Ishikawa (cell line): ENCODE results near the gene ATP10A.

Experiments
- EP300 ChIP-seq: IDR thresholded peaks from 2 replicates; pipeline ENCODE4 v1.6.1; 2012; ENCODE audit warnings: borderline replicate concordance
- TCF12 ChIP-seq: IDR thresholded peaks from 2 replicates; pipeline ENCODE4 v1.6.1; 2012; ENCODE audit warnings: low read depth
- YY1 ChIP-seq: IDR thresholded peaks from 2 replicates; pipeline ENCODE4 v1.6.1; 2012; ENCODE audit warnings: low read depth
- TF ChIP-seq, protein P1 (sequence below): IDR thresholded peaks from 2 replicates; pipeline ENCODE4 v1.6.1; 2012

DNA sequence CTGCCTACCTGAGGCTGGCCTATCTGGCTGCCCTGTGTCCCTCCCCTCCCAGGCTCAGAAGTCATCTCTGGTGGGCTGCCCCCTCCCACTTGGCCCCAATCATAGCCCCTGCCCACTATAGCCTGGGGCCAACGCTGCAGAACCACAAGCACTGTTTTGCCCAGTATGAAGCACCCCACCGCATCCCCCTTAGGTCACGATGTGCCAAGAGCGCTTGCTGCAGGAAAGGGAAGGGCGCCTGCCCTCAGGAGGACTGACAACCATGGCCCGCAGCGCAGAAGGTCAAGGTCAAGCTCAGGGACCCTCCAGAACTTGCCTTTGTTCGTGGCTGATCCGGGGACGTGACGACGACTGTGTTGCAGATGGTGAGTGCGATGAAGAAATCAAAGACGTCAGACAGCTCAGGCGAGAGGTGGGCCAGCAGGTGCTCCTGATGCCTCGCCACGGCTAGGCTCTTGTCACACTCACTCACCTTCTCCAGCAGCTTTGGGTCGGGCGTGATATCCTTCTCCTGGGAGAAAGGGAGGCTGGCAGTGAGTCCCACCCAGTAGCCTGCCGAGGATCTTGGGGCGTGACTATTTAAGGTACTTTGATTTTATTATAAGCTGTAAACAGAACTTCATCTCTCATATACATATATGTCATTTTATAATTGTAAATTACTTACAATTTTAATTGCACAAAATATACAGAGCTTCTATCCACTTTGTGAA is 146.6 kb downstream of the ATP10A start:
- TF ChIP-seq YY1 (no peak), EP300 (no peak), TCF12 (no peak)
- TF ChIP-seq, protein P1, sequence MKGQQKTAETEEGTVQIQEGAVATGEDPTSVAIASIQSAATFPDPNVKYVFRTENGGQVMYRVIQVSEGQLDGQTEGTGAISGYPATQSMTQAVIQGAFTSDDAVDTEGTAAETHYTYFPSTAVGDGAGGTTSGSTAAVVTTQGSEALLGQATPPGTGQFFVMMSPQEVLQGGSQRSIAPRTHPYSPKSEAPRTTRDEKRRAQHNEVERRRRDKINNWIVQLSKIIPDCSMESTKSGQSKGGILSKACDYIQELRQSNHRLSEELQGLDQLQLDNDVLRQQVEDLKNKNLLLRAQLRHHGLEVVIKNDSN = no peak
